HG02678 (cell line): Measurements from ENCODE around the gene ASIC1.
A peak's percentile ranks its signal among the peaks of the same experiment; 100 is the strongest.

Experiments used
- ATAC-seq: cut with Tn5 transposase; IDR thresholded peaks from one replicate; pipeline ENCODE4 v1.9.1; 2021; ENCODE audit warnings: mild to moderate bottlenecking, moderate library complexity; ENCODE audit not compliant: unreplicated experiment

Gene ASIC1

DNA sequence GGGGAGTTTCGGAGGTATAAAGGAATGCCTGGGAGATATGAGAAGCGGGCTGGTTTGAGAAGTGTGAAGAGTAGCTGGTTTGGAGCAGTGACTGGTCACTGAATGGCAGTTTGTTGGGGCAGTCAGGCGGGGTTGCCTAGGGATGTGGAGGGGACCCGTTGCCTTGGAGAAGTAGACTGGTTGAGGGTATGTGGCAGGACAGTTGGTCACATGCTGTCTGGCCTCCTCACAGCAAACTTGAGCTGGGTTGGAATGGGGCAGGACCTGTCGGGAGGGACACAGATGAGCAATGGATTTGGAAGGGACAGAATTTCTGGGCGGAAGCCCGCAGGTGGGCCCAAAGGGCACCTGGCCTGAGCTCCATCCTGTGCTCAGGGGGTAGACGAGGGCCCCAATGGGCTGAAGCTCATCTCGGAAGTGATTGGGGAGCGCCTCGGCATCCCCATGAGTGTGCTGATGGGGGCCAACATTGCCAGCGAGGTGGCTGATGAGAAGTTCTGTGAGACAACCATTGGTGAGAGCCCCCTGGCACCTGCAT, 48.6 kb downstream of the ASIC1 start:
- no peak for ATAC-seq

DNA sequence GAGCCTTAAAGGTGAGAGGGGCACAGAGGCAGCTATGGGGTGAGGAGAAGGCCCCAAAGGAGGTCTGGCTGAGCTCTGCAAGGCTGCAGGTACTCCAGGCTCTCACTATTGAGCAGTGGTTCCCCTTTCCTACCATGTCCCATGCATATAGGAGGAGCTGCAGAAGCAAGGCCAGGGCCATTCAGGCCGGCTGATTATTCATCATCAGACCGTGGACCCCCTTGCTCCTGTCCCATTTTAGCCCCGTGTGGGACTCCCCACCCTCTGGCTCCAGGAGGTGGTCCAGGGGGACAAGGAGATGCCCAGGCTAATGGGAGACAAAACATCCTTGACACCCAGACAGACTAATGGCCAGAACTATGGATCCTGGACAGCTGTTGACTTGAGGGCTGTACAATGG, 49.5 kb downstream of the ASIC1 start:
- ATAC-seq = no peak

DNA sequence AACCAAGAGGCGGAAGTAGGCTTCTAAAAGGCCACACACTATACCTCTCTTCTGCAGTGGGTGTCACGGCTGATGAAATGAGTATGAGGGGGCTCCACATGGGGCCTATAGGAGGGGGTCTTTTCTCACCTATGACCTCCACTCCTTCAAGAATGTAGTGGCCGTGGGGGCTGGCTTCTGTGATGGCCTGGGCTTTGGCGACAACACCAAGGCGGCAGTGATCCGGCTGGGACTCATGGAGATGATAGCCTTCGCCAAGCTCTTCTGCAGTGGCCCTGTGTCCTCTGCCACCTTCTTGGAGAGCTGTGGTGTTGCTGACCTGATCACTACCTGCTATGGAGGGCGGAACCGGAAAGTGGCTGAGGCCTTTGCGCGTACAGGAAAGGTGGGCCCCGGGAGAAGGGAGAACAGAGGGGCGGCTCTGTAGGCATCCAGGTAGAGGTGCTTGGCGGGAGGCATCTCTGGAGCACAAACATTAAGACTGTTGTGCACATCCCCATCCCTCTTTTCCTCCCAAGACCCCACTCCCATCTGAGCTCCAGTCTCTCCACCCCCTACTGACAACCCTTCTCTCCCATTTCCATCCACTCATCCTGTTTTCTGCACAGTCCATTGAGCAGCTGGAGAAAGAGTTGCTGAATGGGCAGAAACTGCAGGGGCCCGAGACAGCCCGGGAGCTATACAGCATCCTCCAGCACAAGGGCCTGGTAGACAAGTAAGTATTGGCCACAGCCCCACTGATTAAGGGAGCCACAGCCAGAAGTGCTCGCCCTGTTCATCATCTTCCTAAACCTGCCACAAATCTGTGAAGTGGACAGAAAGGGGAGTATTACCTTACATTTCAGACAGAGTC, 50.2 kb downstream of the ASIC1 start:
- no peak for ATAC-seq

DNA sequence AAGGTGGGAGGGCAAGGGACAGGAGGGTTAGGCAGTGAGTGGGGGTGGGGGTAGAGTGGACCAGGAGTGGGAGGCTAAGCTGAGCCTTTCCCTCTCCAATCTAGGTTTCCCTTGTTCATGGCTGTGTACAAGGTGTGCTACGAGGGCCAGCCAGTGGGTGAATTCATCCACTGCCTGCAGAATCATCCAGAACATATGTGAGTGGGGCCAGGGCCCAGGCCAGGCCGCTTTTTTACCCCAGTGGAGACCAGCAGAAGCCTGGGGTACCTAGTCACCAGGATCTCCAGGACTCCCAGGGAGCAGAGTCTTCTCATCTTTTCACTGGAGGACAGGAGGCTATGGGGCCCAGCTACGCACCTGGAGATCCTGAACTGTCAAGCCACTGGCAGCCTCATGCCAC, 51.9 kb downstream of the ASIC1 start:
- ATAC-seq = no peak

DNA sequence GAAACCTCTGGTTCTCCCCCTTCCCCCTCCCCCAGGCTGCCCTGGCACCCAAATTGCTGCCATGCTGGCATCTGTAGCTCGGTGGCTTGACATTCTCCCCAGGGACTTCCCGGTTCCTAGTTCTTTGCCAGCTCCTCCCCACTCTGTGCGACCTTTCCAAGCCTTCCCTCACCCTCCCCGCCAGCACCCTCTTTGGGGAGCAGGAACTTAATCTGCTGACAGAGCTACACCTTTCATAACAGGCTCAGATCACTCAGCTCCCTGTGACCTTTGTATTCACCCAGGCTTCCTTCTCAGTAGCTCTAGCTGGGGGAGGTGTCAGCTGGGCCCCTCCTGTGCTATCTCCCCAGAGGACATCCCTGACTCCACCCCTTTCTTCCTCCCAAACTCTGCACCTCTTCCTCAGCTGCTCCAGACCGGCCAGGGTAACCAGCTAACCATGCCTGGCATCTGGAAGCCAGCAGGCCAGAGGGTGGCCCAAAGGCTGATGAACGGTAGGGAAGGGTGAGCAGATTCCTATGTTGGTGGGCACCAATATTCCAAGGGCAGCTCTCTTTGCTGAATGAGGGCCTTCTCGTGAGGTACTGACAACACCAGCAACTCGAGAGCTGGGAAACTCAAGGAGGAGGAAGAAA, 52.8 kb downstream of the ASIC1 start:
- ATAC-seq = no peak

DNA sequence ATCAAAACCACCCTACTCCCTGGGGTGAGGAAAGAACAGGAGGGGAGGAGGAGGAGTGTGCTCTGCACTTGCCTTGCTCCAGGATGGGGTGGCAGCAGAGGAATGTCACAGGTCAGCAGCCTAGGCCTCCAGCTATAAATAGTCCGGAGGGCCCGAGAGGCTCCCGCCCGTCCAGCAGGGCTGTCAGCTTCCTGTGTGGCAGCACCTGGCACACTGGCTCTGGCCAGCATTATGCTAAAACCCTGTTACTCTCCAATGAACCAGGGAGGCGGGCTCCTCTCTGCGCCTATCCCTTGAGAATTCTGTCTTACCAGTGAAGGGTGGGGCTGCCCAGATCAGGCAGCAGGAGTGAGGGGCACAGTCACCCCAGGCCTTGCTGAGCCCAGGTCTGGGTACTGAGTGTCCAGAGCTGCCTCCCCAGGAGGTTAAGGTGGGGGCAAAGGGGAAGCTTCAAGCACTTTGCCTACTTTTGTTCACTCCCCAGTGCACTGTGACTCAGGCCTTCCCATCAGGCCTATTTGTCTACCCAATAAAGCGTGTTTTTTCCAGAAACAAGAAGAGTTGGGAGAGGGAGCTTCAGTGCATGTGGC, 53.5 kb downstream of the ASIC1 start:
- ATAC-seq = no peak

DNA sequence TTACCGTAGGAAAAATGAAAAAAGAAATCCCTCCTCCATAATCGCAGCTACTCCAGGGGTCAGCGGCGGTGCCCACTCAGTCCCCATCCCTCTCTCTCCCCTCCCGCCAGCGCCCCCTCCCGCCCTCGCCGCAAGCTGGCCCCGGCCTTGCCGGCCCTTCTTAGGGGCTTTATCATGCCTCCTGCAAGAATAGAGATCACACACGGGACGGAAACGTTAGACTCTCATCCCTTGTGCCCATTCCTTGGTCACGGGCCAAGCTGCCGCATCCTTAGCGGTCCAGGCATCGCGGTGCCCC, 53.9 kb downstream of the ASIC1 start:
- peak; percentile 1 for ATAC-seq

DNA sequence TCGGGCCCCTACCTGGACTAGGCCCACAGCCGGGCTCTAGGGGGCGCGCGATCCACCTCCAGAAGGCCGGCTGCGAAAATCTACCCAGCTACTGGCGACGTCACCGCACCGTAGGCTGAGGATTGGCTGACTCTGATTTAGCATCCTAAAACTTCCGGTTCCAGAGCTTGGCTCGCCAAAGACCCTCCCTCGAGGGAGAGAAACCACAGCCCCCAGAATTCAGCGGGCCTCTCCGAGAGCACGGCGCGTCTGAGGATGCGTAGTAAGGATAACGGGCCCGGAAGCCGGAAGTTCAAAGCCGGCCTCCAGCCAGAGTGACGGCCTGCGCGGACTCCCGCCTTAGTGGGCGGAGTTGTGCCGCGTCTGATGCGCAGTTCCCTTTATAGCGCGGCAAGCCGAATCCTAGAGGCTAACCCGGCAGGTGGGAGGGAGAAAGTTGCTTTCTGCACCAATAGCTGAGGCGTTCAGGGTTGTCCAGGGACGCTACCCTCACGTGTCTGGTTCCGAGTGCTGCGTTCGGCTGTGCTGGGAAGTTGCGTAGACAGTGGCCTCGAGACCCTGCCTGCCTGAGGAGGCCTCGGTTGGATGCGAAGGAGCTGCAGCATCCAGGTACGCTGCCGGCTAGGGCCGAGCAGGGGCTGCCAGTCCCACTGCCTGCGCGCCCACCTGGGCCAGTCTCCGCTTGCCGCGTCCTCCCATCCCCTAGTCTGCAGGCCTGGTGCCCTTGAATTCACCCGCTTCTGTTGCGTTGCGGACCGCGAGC, 54.5 kb downstream of the ASIC1 start, which contains the start of gene COX14:
COX14 (plus strand) TSS at position 544 of the 763 bp plus-strand sequence. CDS start 7,808 bp downstream, outside the sequence.
- ATAC-seq = peak; percentile 77

DNA sequence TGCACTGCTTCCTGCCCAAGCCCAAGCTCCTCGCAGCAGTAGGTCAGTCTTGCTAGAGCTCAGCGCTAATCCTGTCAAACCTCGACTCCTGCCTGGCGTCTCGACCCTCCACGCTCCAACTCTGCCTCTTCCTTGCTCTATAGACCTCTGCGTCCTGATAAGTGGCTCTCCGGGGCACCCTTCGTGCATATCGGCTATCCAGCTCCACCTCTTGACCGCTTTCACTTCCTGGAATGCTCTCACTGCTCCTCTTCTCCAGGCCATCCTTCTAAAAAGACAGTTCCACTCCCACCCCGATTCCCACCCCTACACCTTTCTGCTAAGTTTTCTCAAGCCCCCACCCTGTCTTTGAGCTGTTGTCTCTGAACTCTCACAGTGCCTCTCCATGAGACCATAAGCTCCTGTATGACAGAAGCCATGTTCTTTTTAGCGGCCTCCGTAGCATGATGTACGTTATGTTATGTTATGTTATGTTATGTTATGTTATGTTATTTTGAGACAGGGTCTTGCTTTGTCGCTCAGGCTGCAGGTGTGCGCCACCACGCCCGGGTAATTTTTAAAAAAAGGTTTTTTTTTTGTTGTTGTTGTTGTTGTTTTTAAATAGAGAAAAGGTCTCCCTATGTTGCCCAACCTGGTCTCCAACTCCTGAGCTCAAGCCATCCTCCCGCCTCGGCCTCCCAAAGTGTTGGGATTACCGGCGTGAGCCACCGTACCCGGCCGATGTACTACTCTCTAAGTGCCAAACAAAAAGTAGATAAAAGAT, 55.2 kb downstream of the ASIC1 start:
- ATAC-seq = no peak

DNA sequence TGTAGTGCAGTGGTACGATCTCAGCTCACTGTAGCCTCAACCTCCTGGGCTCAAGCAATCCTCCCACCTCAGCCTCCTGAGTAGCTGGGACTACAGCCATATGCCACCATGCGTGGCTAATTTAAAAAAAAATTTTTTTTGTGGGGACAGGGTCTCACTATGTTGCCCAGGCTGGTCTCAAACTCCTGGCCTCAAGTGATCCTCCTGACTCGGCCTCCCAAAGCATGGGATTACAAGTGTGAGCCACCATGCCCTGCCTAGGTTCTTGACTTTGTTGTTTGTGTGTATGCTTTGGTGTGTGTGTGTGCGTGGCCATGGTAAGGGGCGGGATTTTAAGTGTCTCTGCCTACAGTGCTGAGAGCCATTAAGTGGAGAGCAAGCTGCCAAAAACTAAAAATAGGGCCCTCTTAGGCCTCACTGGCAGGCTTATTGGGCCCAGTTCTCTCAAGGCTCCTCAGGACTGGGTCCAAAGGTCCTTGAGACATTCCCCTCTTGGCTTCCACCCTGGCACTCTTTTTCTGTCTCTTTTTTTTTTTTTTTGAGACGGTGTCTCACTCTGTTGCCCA, 59.7 kb downstream of the ASIC1 start:
- no peak for ATAC-seq

DNA sequence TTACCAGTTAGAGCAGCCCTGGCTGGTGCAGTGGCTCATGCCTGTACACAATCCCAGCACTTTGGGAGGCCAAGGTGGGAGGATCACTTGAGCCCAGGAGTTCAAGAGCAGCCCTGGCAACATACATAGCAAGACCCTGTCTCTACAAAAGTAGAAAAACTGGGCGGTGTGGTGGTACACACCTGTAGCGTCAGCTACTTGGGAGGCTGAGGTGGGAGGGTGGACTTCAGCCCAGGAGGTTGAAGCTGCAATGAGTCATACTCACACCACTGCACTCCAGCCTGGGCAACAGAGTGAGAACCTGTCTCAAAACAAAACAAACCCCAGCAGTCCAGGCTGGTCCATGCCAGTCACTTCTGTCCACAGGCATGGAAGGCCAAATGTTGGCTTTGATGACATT, 62.0 kb downstream of the ASIC1 start:
- ATAC-seq = no peak

DNA sequence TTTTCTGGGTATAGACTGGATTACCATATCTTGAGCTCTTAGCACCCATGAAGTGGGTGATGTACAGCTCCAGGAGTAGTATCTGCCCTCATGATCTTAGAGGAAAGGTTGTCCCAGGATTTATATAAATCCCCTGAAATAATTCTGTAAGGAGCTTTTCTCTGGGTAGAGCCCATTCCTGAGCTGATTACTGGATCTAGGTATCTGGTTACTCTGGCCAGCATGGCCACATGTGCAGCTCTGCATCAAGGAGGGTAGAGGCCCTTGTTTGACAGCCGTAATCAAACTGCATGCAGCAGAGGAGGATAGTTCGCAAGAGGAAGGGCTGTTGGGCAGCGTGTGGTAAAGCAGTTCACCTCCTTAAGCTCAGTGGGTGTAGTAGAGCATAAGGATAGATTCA, 63.1 kb downstream of the ASIC1 start:
- no peak for ATAC-seq

DNA sequence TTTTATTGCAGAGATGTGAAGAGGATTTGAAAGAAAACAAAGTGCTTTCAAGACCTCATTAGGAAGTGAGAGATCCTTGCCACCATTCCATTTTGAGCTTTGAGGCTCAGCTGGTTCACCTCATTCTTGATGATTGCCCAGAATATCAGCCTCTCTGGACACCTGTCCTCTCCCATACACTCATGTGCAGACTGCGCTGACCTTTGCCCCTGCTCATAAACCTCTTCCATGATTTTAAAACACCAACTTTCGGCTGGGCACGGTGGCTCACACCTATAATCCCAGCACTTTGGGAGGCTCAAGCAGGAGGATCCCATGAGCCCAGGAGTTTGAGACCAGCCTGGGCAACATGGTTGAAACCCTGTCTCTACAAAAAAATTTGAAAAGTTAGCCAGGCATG, 63.6 kb downstream of the ASIC1 start:
- ATAC-seq = no peak

DNA sequence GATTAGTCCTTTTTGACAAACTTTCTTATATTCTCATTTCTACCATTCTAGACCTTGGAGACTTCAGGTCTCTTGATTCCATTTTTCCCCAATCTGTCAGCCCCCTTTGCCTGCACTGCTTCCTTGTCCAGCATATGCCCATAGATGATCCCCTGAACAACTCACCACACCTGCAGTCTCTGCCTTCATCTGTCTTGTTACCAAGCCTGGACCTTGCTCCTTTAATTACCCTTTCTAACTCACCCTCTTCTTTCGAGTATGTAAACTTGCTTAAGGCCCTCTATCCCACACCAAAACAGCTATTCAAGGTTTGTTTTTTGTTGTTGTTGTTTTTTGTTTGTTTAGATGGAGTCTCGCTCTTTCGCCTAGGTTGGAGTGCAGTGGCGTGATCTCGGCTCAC, 64.2 kb downstream of the ASIC1 start:
- ATAC-seq = no peak

DNA sequence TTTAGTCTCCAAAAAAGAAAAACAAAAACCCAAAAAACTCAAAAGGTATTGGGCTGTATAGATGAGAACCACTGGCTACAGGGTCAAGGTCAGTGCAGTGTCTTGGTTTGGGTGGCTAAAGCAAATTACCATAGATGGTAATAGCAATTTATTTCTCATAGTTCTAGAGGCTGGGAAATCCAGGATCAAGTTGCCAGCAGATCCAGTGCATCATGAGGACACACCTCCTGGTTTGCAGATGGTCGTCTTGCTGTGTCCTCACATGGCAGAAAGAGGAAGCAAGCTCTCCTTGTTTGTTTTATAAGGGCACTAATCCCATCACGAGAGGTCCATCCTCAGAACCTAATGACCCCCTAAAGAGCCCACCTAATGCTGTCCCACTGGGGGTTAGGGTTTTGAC, 65.8 kb downstream of the ASIC1 start:
- no peak for ATAC-seq

DNA sequence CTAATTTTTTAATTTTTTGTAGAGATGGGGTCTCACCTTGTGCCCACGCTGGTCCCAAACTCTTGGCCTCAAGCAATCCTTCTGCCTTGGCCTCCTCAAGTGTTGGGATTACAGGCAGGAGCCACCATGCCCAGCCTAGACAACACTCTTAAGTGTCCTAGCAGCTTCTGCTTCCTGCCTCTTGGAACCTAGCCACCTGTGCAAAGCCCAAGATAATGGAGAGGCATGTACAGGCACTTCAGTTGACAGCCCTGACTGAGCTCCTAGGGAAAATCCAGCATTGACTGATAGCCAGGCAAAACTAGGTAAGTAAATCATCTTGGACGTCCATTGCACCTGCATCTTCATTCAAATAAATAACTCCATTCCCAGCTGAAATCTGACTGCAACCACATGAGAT, 70.2 kb downstream of the ASIC1 start:
- ATAC-seq = no peak

DNA sequence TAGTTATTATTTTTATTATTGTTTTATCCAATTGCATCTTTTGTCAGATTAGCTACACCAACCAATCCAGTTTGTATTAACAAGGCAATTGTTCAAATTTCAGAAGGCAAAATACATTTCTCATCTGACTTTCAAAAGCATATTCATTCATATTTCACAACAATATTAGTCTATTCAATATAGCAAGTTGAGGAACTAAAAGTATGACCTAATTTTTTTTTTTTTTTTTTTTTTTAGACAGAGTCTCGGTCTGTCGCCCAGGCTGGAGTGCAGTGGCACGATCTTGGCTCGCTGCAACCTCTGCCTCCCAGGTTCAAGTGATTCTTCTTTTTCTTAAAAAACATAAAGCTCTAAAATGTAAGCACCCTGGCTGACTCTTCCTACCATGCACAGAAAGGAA, 71.9 kb downstream of the ASIC1 start:
- no peak for ATAC-seq

DNA sequence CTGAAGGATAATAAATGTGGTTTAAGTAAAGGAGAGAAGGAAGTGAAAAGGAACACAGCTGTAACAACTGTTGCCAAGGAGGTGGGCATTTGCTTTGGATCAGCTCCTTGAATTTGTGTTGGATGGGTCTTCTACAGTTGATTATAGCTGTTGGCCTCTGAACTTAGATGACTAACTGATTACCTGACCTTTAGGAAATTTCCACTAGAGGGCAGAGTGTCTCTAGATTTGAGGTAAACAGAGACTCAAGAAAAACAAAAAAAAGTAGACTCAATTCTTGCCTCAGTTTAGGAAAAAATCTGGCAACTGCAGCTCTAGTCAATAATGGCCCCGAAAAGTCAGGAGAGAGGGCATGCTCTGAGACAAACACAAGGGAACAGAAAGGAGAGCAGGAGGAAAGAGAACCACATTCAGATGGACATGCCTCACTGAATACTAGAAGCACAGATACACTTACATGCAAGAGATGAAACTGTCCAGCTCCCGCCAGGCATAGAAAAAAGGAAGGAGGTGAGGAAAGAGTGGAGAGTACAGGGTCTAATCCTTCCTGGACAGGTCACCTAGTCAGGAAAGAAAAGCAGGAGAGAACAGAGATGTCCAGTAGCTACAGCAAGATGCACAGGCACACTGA, 75.2 kb downstream of the ASIC1 start:
- no peak for ATAC-seq
